DND-41 (cell line): Measurements from ENCODE around the gene ADAMTSL3.

Source experiments
- ATAC-seq: fragments of 200-7000 bp; cut with Tn5 transposase; 3 replicates; pipeline ENCODE4 v1.9.1; 2021; ENCODE audit warnings: low read depth; ENCODE audit not compliant: insufficient read depth
- DNase-seq: peaks from one replicate; pipeline ENCODE4 v3.0.0-alpha.2; 2020
- H2AFZ ChIP-seq: 2 replicates; pipeline ENCODE4 v1.6.0; 2012; ENCODE audit warnings: low read depth, low read length
- H3K27ac ChIP-seq: 2 replicates; pipeline ENCODE4 v1.5.1; 2012; ENCODE audit warnings: low read length, inconsistent platforms
- H3K27me3 ChIP-seq: fragments of 200-600 bp; sonication (generic); 2 replicates; pipeline ENCODE4 v1.6.0; 2012; ENCODE audit warnings: low read length, mild to moderate bottlenecking, inconsistent platforms; ENCODE audit not compliant: insufficient read depth, poor library complexity
- H3K36me3 ChIP-seq: 2 replicates; pipeline ENCODE4 v1.5.1; 2012; ENCODE audit warnings: low read length, inconsistent platforms; ENCODE audit not compliant: insufficient read depth
- H3K4me1 ChIP-seq: 2 replicates; pipeline ENCODE4 v1.5.1; 2012; ENCODE audit warnings: mild to moderate bottlenecking, low read length; ENCODE audit not compliant: insufficient read depth
- H3K4me2 ChIP-seq: 2 replicates; pipeline ENCODE4 v1.6.0; 2012; ENCODE audit warnings: mild to moderate bottlenecking, moderate library complexity, low read length, inconsistent platforms; ENCODE audit not compliant: insufficient read depth
- H3K4me3 ChIP-seq, 2 experiments: fragments of 200-600 bp in 1 of 2; shearing (Covaris generic) in 1 of 2; 2 replicates each; pipeline ENCODE4 v1.5.1; 2012 to 2016; ENCODE audit warnings: inconsistent platforms in 2 of 2, low read length in 2 of 2, mild to moderate bottlenecking in 2 of 2, low read depth in 1 of 2, moderate library complexity in 1 of 2
- H3K79me2 ChIP-seq: 2 replicates; pipeline ENCODE4 v1.6.0; 2012; ENCODE audit warnings: low read length, inconsistent platforms; ENCODE audit not compliant: insufficient read depth
- H3K9ac ChIP-seq: 2 replicates; pipeline ENCODE4 v1.6.0; 2012; ENCODE audit warnings: low read depth, mild to moderate bottlenecking, inconsistent platforms, low read length, moderate library complexity
- H3K9me3 ChIP-seq: 2 replicates; pipeline ENCODE4 v1.5.1; 2012; ENCODE audit warnings: low read length, moderate library complexity, mild to moderate bottlenecking, inconsistent platforms; ENCODE audit not compliant: insufficient read depth, severe bottlenecking
- H4K20me1 ChIP-seq: 2 replicates; pipeline ENCODE4 v1.6.0; 2012; ENCODE audit warnings: low read length; ENCODE audit not compliant: insufficient read depth
- CTCF ChIP-seq: IDR thresholded peaks from 2 replicates; pipeline ENCODE4 v1.5.1; 2012; ENCODE audit warnings: borderline replicate concordance, low read length, moderate library complexity, mild to moderate bottlenecking; ENCODE audit not compliant: poor library complexity, severe bottlenecking; ENCODE audit errors: extremely low read depth
- EZH2 ChIP-seq: IDR thresholded peaks from 3 replicates; pipeline ENCODE4 v1.6.1; 2012; ENCODE audit warnings: borderline replicate concordance, low read depth, mild to moderate bottlenecking, moderate library complexity, low read length, inconsistent platforms; ENCODE audit not compliant: severe bottlenecking

Gene ADAMTSL3

GRCh38 chr15:83652626-83653204, 1.2 kb upstream of the ADAMTSL3 start:
- Histone ChIP-seq H3K27me3 (no peaks in the 10 kb centered on the region), H3K4me1 (no peaks in the 10 kb centered on the region), H3K4me2 (no peak overlapping the region), H3K9ac (no peak overlapping the region), H4K20me1 (no peaks in the 10 kb centered on the region), H2AFZ (no peak overlapping the region), H3K9me3 (no peaks in the 10 kb centered on the region), H3K4me3 (no peak overlapping the region), H3K36me3 (no peaks in the 10 kb centered on the region), H3K79me2 (no peaks in the 10 kb centered on the region), H3K27ac (no peak overlapping the region)
- DNase-seq = no peak
- TF ChIP-seq EZH2 = no peak
- ATAC-seq = no peak

GRCh38 chr15:83653288-83653638, 660 bp upstream of the ADAMTSL3 start:
- Histone ChIP-seq H3K9ac (no peak overlapping the region), H3K27me3 (no peaks in the 10 kb centered on the region), H4K20me1 (no peaks in the 10 kb centered on the region), H3K36me3 (no peaks in the 10 kb centered on the region), H3K27ac (no peak overlapping the region), H3K4me3 (no peak overlapping the region), H3K4me2 (no peak overlapping the region), H2AFZ (no peak overlapping the region), H3K9me3 (no peaks in the 10 kb centered on the region), H3K4me1 (no peaks in the 10 kb centered on the region), H3K79me2 (no peaks in the 10 kb centered on the region)
- ATAC-seq = no peak
- TF ChIP-seq EZH2 (no peak), CTCF (no peak)
- DNase-seq = no peak

- no peak overlapping the region for H3K9ac ChIP-seq
- no peaks in the 10 kb centered on the region for H3K27me3 ChIP-seq
- H2AFZ ChIP-seq = no peak overlapping the region
- H3K27ac ChIP-seq = no peak overlapping the region
- no peaks in the 10 kb centered on the region for H3K79me2 ChIP-seq
- H4K20me1 ChIP-seq = no peaks in the 10 kb centered on the region
- ATAC-seq (no peak), DNase-seq (no peak)
- H3K9me3 ChIP-seq = no peaks in the 10 kb centered on the region
- H3K4me3 ChIP-seq = no peak overlapping the region
- no peak for TF ChIP-seq CTCF
- no peak overlapping the region for H3K4me2 ChIP-seq
- no peaks in the 10 kb centered on the region for H3K36me3 ChIP-seq
- H3K4me1 ChIP-seq = no peaks in the 10 kb centered on the region
Observed at GRCh38 chr15:83654379-83655236, 685 bp downstream of the ADAMTSL3 start.

- H3K79me2 ChIP-seq = no peaks in the 10 kb centered on the region
- no peaks in the 10 kb centered on the region for H3K27me3 ChIP-seq
- H2AFZ ChIP-seq = no peak overlapping the region
- no peak overlapping the region for H3K27ac ChIP-seq
- H3K4me3 ChIP-seq = no peak overlapping the region
- H3K4me1 ChIP-seq = no peaks in the 10 kb centered on the region
- no peak for TF ChIP-seq EZH2
- TF ChIP-seq CTCF = no peak
- H3K4me2 ChIP-seq = no peak overlapping the region
- no peaks in the 10 kb centered on the region for H4K20me1 ChIP-seq
- no peak for DNase-seq
- H3K9me3 ChIP-seq = no peaks in the 10 kb centered on the region
- ATAC-seq = no peak
- H3K36me3 ChIP-seq = no peaks in the 10 kb centered on the region
- H3K9ac ChIP-seq = no peak overlapping the region
Observed at GRCh38 chr15:83655237-83655616, 1.3 kb downstream of the ADAMTSL3 start.
